ENCODE results near the gene SORCS2.
"Not testable (repeated sequence)": the region's sequence is repeated elsewhere in the genome, so short reads cannot be mapped to it uniquely, and the experiment has no call there.

Gene SORCS2

GRCh38 chr4:7201420-7202305 lies 9.3 kb downstream of the SORCS2 start:
- no peak for DNase-seq

- DNase-seq: no peak
Measured at GRCh38 chr4:7202411-7202810, 10.1 kb downstream of the SORCS2 start.

- no peak for DNase-seq
Measured at GRCh38 chr4:7204656-7205387, 12.5 kb downstream of the SORCS2 start.

GRCh38 chr4:7206385-7206784 lies 14.0 kb downstream of the SORCS2 start:
- DNase-seq: no peak

GRCh38 chr4:7206911-7207567 lies 14.7 kb downstream of the SORCS2 start:
- DNase-seq: no peak

GRCh38 chr4:7207628-7208231 lies 15.4 kb downstream of the SORCS2 start:
- no peak for DNase-seq

- no peak for DNase-seq
Measured at GRCh38 chr4:7208509-7209451, 16.4 kb downstream of the SORCS2 start.

GRCh38 chr4:7209699-7210098 lies 17.4 kb downstream of the SORCS2 start:
- DNase-seq: no peak

GRCh38 chr4:7210824-7211223 lies 18.5 kb downstream of the SORCS2 start:
- no peak for DNase-seq

GRCh38 chr4:7212101-7212674 lies 19.9 kb downstream of the SORCS2 start:
- DNase-seq: no peak

- DNase-seq: no peak
Measured at GRCh38 chr4:7212921-7213320, 20.6 kb downstream of the SORCS2 start.

GRCh38 chr4:7213807-7214206 lies 21.5 kb downstream of the SORCS2 start:
- DNase-seq: no peak

- DNase-seq: no peak
Measured at GRCh38 chr4:7214359-7214758, 22.0 kb downstream of the SORCS2 start.

- not testable (repeated sequence) for DNase-seq
Measured at GRCh38 chr4:7215187-7215586, 22.8 kb downstream of the SORCS2 start.

GRCh38 chr4:7217039-7217438 lies 24.7 kb downstream of the SORCS2 start:
- no peak for DNase-seq

- no peak for DNase-seq
Measured at GRCh38 chr4:7217474-7218321, 25.4 kb downstream of the SORCS2 start.

GRCh38 chr4:7218686-7219085 lies 26.3 kb downstream of the SORCS2 start:
- no peak for DNase-seq

- no peak for DNase-seq
Measured at GRCh38 chr4:7222521-7222920, 30.2 kb downstream of the SORCS2 start.

- no peak for DNase-seq
Measured at GRCh38 chr4:7223541-7223940, 31.2 kb downstream of the SORCS2 start.

GRCh38 chr4:7224001-7224400 lies 31.7 kb downstream of the SORCS2 start:
- no peak for DNase-seq
